HEK293T (cell line): ENCODE data around the gene BCO2.

Experiments
- ARNT ChIP-seq: fragments of 450-650 bp; IDR thresholded peaks from 2 replicates; pipeline ENCODE4 v1.6.1; 2017; ENCODE audit warnings: mild to moderate bottlenecking
- BHLHE40 ChIP-seq: fragments of 450-650 bp; IDR thresholded peaks from 2 replicates; pipeline ENCODE4 v1.6.1; 2016; ENCODE audit warnings: mild to moderate bottlenecking, moderate library complexity, borderline replicate concordance
- CTBP1 ChIP-seq: fragments of 450-650 bp; IDR thresholded peaks from 2 replicates; pipeline ENCODE4 v1.6.1; 2016; ENCODE audit warnings: borderline replicate concordance
- FOXK2 ChIP-seq: fragments of 450-650 bp; IDR thresholded peaks from 2 replicates; pipeline ENCODE4 v1.6.1; 2016; ENCODE audit warnings: mild to moderate bottlenecking
- LEF1 ChIP-seq: fragments of 450-650 bp; IDR thresholded peaks from 2 replicates; pipeline ENCODE4 v1.6.1; 2017; ENCODE audit warnings: mild to moderate bottlenecking, borderline replicate concordance
- SP1 ChIP-seq: fragments of 450-650 bp; IDR thresholded peaks from 2 replicates; pipeline ENCODE4 v1.6.1; 2017
- SUZ12 ChIP-seq: fragments of 450-650 bp; IDR thresholded peaks from 2 replicates; pipeline ENCODE4 v1.6.1; 2016; ENCODE audit warnings: mild to moderate bottlenecking

GRCh38 chr11:112227471-112227870 is 52.2 kb downstream of the BCO2 start:
- no peak for TF ChIP-seq ARNT
- TF ChIP-seq SP1: no peak
- TF ChIP-seq SUZ12: no peak
- TF ChIP-seq FOXK2: no peak
- no peak for TF ChIP-seq BHLHE40
- TF ChIP-seq CTBP1: no peak
- no peak for TF ChIP-seq LEF1
